GM18873 (cell line): ENCODE measurements around the gene CDH1.

Experiments
- ATAC-seq: cut with Tn5 transposase; IDR thresholded peaks from one replicate; pipeline ENCODE4 v1.9.1; 2021; ENCODE audit warnings: mild to moderate bottlenecking, moderate library complexity, moderate number of reproducible peaks; ENCODE audit not compliant: unreplicated experiment, low FRiP score

Gene CDH1

DNA sequence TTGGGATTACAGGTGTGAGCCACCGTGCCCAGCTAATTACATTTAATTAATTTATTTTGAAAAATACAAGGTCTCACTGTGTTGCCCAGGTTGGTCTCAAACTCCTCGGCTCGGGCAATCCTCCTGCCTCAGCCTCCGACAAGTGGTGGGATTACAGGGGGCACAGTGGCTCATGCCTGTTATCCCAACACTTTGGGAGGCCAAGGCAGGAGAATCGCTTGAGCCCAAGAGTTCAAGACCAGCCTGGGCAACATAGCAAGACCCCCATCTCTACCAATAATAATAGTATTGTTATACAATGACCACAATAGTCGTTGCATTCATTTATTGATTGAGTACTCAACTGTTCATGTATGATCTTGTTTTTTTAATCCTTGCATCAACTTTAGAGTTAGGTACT lies 22.0 kb downstream of the CDH1 start:
- ATAC-seq: no peak

DNA sequence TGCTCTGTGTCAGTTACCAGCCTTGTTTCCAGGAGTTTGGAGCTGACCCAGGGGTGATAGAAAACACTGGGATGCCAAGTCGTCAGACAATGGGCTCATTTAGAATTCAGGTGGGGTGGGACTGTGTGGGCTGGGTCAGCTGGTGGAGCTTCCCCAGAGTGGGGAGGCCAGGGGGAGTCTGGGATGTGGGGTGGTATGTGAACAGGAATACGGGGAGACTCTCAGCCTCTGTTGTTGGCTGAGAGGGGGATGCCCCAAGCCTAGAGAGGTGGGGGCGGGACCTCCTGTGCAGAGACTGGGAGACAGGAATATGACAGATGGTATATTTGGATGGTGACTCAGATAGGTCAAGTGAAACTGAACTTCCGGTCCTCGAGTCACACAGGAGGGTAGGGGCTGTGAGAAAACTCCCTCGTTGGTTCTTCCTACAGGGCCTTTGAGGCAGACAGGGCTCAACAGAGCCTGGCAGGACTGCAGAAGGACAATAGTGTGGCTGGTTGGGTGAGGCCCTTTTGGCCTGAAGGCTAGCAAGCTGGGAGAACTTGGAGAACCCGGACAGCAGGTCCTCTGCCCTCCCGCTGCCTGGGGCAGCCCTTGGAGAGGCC lies 23.7 kb downstream of the CDH1 start:
- ATAC-seq: peak; percentile 61

DNA sequence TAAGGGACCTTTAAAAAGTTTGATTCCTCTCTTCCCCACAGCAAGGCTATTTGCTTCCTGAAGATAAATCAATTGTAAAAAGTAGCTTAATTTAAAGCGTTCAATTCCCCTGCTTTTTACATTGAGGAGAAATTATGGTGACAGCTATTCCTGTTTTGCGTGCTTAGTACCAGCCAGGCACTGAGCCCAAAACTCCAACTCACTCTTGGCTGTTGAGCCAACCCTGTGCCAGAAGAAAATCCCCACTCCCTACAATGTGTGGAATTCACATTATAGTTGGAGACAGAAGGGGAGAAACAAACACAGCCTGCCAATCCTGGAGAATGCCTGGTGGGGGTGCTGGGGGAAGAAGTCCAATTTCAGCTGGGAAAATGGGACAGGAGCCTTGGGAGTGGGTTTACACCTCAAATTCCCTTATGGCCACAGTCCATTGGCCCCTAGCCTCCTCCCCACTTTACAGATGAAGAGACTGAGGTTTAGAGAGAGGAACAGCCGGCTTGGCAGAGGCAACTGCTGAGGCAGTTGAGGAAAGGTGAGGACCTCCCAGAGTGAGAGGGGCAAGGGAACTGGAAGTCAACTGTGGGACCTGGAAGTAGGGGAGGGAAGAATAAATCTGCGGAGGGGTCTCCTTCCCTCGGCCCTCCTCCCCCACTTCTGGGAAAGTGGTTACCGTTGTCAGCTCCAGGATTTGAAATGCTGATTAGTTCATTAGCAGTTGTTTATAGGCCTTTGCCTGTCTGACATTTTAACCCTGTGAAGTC lies 26.1 kb downstream of the CDH1 start:
- no peak for ATAC-seq

DNA sequence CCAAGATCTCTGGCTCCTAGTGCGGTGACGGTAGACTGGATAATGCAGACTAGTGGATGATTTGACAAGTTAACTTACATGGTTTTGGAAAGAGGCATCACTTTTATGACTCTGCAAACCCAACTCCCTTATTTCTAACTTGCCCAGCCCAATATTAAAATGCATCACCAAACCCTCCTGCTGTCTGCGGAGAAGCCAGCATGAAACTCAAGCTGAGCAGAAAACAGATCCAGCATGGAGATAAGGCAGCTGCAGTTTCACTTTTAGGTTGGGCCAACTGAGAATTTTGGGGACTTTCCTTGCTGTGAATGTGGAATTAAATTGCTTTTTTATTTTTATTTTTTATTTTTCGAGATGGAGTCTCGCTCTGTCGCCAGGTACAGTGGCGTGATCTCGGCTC lies 27.8 kb downstream of the CDH1 start:
- no peak for ATAC-seq

DNA sequence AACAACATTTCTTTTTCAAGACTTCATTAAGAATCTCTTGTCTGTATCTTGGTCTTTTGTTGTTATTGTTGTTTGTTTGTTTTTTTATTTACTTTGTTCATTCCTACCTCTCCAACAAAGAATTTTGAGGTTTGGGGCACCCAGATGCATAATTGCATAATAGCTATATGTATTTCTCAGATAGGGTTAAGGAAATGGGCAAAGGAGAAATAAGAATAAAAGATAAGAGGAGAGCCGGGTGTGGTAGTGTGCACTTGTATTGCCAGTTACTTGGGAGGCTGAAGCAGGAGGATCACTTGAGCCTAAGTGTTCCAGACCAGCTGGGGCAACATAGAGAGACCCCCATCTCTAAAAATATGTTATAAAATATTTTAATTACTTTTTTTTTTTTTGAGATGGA lies 30.5 kb downstream of the CDH1 start:
- ATAC-seq: no peak

DNA sequence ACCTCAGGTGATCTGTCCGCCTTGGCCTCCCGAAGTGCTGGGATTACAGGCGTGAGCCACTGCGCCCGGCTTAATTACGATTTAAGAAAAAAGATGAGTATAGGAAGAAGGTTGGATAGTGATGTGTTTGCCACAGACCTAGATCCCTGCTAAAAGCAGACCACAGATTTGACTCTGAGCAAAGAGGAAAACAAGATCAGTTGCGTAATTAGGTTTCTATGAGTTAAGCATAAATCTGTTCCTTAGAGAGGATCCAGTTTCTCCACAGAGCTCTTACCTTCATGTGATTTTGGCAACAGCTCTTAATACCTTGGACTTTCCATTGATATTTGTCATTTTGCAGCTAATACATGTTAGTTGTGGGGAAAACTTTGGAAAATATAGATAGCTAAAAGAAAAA lies 31.1 kb downstream of the CDH1 start:
- no peak for ATAC-seq

DNA sequence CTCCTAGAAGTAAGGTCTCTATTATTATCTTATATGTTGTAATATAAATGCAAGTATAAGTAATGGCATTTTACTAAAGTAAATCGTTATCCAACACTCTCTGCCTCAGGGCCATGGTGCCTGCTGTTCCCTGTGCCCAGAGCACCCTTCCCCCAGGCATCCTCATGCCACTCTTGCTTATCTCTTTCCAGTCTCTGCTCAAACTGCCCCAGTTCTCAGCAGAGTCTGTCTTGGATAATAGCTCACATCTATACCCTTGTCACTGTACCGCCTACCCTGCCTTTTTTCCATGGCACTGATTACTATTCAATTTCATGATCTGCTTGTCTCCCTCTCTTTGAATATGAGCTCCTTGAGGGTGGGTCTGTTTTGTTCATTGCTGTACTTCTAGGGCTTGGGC lies 31.7 kb downstream of the CDH1 start:
- no peak for ATAC-seq

DNA sequence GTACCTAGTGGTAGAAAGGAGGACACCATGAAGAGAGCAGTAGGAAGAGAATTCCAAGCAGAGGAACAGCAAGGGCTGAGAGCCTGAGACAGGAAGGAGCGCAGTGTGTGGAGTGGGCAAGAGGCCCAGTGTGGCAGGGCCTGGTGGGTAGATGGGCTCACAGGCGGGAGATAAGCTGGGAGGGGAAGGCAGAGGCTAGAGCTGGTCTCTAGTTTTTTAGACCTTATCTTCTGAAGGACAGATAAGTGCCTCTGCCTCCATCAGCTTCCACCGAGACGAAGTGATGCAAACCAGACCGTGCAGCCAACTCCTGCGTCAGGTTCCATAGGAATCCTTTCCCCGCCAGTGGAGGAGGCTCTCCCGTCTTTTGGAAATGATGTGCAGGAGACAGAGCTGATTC lies 33.6 kb downstream of the CDH1 start:
- ATAC-seq: no peak

DNA sequence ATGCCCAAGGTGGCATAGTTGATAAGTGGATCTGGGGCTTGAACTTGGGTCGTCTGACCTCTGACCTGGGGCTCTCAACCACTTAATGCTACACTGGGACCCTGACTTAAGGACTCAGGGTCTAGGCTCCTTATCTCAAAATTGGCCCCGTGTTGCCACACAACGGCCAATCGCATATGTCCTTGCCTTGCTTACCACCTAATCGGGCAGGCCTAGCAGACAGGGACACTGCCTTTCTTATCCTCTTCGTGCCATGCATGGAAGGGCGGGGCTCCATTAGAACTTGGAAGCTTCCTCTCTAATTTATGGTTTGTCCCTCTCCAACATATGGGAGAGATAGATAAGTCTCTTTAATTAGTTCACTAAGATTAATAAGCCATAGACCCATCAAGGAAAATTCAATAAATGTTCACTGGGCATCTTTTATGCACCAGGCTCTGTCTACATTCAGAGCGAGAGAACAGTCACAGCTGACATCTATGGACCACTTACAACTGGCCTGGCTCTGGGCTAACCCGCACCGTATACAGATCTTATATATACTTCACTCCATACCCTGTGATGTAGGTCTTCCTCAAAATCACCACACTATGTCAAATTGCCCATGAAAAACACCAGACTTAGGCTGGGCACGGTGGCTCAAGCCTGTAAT lies 35.1 kb downstream of the CDH1 start:
- no peak for ATAC-seq

DNA sequence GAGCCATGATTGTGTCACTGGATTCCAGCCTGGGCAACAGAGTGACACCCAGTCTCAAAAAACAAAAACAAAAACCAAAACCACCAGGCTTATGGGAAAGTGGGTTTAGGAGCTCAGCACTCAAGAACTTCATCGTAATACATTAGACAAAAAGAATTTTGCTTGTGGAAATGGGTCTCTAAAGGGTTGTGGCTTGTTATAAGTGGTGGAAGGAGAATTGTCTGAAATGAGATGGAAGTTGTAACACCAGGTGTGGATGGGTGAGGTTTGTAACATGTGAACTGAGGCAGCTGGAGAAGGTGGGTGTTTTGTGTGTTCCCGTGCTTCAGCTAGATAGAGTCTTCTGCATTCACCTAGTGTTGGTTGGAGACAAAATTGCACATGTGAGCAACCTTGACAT lies 35.8 kb downstream of the CDH1 start:
- ATAC-seq: no peak

DNA sequence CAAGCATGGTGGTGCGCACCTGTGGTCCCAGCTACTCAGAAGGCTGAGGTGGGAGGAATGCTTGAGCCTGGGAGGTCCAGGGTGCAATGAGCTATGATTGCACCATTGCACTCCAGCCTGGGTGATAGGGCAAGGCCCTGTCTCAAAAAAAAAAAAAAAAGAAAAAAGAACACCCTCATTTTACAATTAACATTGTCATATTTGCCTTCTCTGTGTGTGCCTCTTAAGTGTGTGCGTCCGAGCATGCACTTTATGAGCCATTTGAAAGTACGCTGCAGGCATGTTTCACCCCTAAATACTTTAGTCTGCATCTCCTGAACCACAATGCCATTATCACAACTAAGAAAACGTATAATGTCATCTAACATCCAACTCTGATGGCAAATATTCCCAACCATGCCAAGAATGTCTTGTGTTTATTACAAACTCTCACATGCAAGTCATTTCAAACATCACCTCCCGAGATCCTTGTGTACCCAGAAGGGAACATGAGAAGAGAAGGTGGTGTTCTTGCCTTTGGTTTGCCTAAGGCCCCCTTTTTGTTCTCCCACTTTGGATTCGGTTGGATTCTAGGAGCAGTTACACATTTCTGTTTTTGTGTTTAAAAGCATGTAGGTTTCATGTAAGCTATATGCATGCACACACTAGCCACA lies 38.0 kb downstream of the CDH1 start:
- ATAC-seq: no peak

DNA sequence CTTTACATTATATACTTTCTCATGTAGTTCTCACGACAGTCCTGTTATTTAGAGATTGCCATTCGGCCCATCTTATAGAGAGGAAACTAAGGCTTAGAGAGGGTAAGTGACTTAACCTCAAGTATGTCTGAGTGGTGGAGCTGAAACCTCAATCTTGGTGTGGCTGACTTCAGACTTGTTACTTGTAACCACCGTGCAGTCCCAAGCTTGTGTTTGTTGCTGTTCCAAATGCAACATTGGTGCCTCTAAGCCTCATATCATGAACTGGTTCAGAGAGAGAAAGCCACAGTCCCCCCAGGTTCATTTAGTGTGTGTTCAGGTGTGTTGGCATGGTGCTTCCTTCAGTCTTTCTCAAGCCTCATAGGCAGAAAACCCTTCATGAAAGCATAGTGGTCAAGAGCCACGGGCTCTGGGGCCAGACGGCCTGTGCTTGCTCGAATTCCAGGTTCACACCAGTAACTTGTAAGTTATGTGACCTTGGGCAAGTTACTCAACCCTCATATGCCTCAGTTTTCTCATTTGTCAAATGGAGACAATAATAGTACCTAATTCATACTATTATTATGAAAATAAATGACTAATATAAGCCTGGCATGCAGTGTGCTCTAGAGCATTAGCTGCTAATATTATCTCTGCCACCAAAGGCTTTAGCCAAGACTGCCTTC lies 39.9 kb downstream of the CDH1 start:
- no peak for ATAC-seq

DNA sequence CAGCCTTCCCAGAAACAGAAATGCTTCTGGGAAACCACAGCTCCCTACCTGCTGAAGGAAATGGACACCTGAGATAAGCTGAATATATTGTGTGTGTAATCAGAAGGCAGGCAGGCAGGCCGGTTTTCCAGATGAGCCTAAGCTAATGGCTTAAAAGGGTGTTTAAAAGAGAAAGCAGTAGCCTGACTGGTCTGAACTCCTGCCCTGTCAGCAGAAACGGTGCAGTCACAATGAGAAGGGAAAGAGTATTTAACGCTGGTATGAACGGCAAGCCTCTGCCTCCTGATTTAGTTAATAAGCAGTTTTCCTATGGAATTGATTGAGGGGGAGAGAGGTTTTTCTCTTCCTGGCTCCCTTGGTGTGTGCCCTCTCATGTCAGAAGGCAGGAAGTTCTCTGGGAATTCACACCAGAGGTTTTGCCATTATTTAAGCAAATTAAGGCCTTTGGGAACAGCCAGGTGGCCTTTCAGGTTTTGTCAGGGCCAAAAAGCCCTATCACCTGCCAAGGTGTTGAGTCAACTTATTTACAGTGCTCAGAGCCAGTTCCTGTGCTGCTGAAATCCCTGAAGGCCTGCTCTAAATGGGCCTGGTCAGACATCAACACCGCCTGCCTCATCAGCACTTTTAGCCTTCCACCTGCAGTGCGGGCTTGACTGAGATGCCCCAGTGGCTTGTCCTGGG lies 41.6 kb downstream of the CDH1 start:
- ATAC-seq: no peak

DNA sequence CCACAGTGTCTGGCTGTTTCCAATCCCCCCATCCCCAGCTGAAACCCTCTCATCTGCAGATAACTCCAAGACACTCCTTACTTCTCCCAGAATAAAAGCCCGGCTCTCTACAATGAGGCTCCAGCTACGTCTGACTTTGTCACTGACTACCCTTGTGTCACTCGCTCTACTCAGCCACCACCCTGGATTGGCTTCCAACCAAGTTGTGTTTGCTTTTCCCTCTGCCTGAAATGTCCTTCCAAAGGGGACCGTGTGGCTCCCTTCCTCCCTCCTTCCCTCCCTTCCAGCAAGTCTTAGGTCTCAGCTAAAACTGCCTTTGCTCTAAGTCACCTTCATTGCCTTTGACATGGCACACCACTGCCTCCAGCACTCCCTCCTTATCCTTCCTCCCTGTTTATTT lies 42.8 kb downstream of the CDH1 start:
- no peak for ATAC-seq

DNA sequence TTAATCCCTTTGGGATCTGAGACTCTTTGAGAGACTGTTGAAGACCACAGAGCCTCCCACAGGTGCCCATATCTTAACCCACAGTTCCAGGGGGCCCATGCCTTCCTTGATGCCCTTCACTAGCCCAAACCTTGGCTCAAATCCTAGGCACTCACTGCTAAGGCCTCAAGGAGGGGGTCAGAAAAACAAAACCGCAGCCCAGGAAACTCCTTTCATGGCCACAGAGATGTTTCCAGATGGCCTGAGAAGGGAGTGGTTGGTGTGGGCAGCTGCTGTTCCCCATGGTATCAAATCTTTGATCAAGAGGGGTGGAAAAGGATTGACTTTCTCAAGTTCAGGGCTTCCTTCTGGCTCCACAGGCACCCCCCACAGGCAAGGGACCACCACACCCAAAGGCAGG lies 44.7 kb downstream of the CDH1 start:
- no peak for ATAC-seq

DNA sequence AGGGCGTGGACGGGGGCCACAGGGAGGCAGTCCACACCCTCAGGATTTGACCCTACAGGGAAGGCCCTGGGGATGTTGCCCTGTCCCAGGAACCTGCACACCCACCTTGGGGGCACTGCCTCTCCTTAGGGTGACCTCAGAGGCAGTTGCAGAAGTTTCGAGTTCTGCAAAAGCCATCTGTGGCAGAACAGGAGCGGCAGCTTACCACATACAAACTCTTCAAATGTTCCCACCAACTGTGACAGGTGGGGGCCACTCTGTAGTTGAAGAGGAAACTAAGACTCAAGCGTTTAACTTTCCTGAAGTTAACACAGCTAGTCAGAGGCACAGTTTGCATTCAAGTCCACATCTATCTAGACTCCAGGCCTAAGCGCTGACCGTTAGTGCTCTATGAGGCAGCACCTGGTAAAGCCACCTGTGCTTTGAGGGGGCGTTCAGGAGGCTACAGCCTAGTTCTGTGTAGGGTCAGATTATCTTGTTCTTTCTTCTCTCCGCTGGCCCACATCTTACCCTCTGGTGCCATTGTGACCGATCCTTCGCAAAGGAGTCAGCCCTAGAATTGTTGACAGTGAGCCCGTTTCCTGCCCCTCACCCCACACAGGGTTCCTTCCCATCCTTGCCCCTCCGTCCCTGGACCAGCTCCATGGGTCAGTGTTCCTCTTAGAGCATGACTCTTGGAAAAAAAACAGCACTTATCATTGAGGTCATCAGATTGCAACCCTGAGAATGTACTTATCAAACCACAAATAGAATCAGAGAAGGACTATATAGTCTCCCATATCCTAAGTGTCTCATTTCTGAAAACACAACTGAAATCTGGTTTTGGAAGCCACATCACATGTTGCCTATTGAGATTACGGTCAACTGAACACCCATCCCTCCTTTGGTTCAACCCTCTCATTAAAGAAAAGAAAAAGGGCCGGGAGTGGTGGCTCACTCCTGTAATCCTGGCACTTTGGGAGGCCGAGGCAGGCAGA lies 45.4 kb downstream of the CDH1 start:
- no peak for ATAC-seq

DNA sequence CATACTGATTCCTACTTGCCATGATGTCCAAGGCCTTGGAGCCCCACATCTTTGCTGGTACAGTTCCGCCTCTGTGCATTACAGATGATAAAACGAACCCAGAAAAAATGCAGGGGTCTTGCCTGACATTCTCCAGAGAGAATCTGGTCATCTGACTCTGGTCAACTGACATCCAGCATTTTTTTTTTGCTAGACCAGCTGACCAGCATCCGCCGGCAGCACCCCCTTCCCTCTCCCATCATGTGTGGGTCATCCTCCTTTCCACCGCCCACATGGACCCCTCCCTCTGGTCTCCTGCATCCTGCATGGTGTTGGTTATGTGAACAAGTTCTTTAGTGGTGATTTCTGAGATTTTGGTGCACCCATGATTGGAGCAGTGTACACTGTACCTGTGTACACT lies 47.1 kb downstream of the CDH1 start:
- no peak for ATAC-seq

DNA sequence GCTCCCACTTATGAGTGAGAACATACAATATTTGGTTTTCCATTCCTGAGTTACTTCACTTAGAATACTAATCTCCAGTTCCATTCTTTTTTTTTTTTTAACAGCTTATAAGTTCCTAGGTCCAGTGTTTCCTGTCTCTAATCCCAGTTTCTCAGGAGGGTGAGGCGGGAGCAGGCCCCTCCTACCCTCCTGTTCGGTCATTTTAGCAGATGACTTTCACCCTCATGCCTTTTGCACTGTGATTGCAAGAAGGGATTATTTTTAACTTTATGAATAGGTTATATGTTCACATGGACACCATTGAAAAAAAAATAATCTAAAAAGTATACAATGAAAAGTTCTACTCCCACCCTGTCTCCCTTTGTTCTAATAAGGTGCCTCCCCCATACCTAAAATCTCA lies 47.6 kb downstream of the CDH1 start:
- ATAC-seq: no peak

DNA sequence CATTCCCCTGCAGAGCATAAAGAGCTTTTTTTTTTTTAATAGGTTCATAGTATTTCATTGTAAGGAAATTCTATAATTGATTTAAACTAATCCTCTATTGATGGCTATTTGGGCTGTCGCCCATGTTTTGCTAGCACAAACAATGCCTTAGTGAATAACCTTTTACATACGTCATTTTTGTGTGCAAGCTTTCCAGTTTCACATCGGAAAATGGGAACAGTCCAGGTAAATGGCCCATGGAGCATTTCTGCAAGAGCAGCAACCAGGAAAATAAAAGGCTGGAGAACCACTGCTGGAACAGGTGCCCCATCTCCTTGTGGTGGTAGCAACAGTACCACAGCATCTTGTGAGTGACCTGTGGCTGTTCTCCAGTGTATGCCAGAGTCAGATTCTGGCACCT lies 48.6 kb downstream of the CDH1 start:
- no peak for ATAC-seq
